ENCODE measurements around the gene SH3D19.

SH3D19 gene

GRCh38 chr4:151319490-151319889 is 5.9 kb downstream of the SH3D19 start:
- no peak for TF ChIP-seq CTCF (IDR thresholded peaks at IDR 0.05; ENCODE audit: insufficient read depth, low read length, poor library complexity, severe bottlenecking)
- no peak overlapping the region for H3K4me3 ChIP-seq (replicated peaks; ENCODE audit: low read depth, low read length)
- H3K36me3 ChIP-seq (ENCODE audit: control insufficient read depth, insufficient read depth, low read length), result no peaks in the 10 kb centered on the region
- no peak for DNase-seq (ENCODE audit: extremely low read depth, insufficient read length)
- no peaks in the 10 kb centered on the region for H3K27me3 ChIP-seq (replicated peaks; ENCODE audit: control insufficient read depth, insufficient read depth, low read length)

DNA sequence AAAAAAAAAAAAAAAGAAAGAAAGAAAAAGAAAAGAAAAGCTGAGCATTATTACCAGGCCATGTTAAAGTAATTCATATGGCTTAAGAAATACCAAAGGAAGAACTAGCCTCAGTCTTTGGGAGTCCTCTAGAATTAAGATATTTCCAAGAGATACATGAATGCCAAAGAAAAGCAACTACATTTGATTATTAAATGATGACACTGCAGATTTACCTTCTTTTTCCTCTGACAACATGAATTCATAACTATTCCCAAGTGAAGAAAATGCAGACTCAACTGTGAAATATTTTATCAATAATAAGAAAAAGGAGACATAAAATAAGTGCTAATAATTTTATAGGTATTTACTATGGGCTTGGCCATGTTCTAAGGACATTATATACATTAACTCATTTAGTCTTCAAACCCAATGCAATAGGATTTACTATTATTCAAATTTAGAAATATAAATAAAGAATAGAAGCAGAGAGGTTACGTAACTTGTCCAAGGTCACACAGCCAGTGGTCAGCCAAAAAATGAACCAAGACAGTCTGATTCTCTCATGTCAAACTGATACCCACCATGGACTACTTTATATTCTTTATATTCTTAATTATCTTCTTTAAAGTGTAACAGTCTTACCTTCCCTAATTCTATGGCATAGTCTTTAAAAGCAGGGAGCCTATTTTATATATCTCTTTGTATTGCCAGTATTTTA is 6.9 kb downstream of the SH3D19 start:
- no peaks in the 10 kb centered on the region for H3K27me3 ChIP-seq (replicated peaks; ENCODE audit: control insufficient read depth, insufficient read depth, low read length)
- TF ChIP-seq CTCF (IDR thresholded peaks at IDR 0.05; ENCODE audit: insufficient read depth, low read length, poor library complexity, severe bottlenecking), result no peak
- no peak overlapping the region for H3K4me3 ChIP-seq (replicated peaks; ENCODE audit: low read depth, low read length)
- no peak for DNase-seq (ENCODE audit: extremely low read depth, insufficient read length)
- no peaks in the 10 kb centered on the region for H3K36me3 ChIP-seq (ENCODE audit: control insufficient read depth, insufficient read depth, low read length)

- Histone ChIP-seq H3K27me3 (replicated peaks; ENCODE audit: control insufficient read depth, insufficient read depth, low read length) (no peaks in the 10 kb centered on the region), H3K4me3 (replicated peaks; ENCODE audit: low read depth, low read length) (no peak overlapping the region), H3K36me3 (ENCODE audit: control insufficient read depth, insufficient read depth, low read length) (no peaks in the 10 kb centered on the region)
- no peak for DNase-seq (ENCODE audit: extremely low read depth, insufficient read length)
- no peak for TF ChIP-seq CTCF (IDR thresholded peaks at IDR 0.05; ENCODE audit: insufficient read depth, low read length, poor library complexity, severe bottlenecking)
Measured at GRCh38 chr4:151316645-151317044, 8.8 kb downstream of the SH3D19 start.

DNA sequence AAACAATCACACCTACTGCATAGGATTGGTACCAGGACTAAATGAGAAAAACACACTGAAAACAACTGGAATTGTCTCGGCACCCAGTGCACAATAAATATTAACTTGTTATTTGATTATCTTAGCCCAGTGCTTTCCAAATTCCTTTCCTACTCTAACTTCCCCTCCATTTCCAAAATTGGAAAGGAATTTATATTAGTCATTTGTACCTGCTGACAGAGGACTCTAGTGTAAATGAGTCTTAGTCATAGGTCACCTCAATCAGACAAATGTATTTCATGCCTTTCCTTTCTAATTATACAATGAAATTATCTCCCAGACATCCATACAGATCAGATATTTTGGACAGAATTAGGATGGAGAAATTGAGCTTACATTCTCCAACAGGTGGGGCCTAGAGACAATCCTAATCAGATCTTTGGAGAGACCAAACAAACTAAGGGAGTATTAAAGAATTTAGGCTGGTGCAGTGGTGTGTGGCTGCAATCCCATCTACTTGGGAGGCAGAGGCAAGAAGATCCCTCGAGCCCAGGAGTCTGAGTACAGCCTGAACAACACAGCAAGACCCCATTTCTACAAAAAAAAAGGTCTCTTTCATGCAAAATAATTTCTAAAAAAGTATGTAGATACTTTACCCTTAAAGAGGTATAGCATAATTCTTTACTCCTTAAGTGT is 10.1 kb downstream of the SH3D19 start:
- no peak for DNase-seq (ENCODE audit: extremely low read depth, insufficient read length)
- TF ChIP-seq CTCF (IDR thresholded peaks at IDR 0.05; ENCODE audit: insufficient read depth, low read length, poor library complexity, severe bottlenecking), result no peak
- H3K4me3 ChIP-seq (replicated peaks; ENCODE audit: low read depth, low read length), result no peak overlapping the region
- no peaks in the 10 kb centered on the region for H3K36me3 ChIP-seq (ENCODE audit: control insufficient read depth, insufficient read depth, low read length)
- no peaks in the 10 kb centered on the region for H3K27me3 ChIP-seq (replicated peaks; ENCODE audit: control insufficient read depth, insufficient read depth, low read length)

- no peak for DNase-seq (ENCODE audit: extremely low read depth, insufficient read length)
- no peak overlapping the region for H3K4me3 ChIP-seq (replicated peaks; ENCODE audit: low read depth, low read length)
- no peak for TF ChIP-seq CTCF (IDR thresholded peaks at IDR 0.05; ENCODE audit: insufficient read depth, low read length, poor library complexity, severe bottlenecking)
- H3K27me3 ChIP-seq (replicated peaks; ENCODE audit: control insufficient read depth, insufficient read depth, low read length), result no peaks in the 10 kb centered on the region
- H3K36me3 ChIP-seq (ENCODE audit: control insufficient read depth, insufficient read depth, low read length), result no peaks in the 10 kb centered on the region
Measured at GRCh38 chr4:151314479-151314878, 10.9 kb downstream of the SH3D19 start.
